GM04504 (cell line): ENCODE measurements around the gene PDLIM4.

Experiments
- DNase-seq: peaks from one replicate; pipeline ENCODE4 v3.0.0-alpha.2; 2012; ENCODE audit warnings: low read depth

PDLIM4 gene, protein sequence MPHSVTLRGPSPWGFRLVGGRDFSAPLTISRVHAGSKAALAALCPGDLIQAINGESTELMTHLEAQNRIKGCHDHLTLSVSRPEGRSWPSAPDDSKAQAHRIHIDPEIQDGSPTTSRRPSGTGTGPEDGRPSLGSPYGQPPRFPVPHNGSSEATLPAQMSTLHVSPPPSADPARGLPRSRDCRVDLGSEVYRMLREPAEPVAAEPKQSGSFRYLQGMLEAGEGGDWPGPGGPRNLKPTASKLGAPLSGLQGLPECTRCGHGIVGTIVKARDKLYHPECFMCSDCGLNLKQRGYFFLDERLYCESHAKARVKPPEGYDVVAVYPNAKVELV

DNA sequence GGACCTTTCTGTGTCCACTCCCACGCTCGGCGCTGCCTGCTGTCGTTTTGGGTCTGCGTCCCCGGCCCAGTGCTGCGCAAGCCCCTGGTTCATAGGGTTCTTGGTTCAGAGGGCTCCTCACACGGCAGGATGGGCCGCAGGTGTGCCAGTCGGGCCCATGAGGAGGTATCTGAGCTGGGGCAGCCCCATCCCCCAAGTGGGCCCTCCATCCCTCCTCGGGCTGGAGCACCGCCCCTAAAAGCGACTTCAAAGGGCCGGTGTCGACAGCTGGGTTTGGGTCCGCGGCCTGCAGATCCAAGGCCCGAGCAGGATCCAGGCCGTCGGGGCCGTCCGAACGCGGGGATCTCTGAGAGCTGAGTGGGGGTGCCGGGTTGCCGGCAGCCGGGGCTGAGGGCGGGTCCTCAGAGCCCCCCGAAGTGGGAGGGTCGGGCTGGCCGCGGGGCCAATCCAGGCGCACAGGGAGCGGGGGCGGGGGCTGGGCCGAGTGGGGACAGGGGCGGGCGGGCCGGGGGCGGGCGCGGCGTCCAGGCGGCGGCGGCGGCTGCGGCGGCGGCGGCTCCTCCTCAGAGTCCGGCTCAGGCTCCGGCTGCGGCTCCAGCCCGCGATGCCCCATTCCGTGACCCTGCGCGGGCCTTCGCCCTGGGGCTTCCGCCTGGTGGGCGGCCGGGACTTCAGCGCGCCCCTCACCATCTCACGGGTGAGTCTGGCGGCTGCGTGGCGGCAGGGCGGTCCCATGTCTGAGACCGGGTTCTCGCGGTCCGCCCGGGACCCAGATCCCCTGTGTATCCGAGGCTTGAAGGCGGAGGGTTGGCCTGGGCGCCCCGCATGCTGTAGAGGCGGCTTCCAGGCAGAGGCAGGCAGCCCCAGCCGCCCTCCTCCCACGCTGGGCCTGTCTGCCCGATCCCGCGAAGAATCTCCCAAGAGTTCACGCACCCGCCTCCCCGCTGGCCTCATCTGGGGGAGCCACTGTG, at the start of gene PDLIM4:
PDLIM4 (plus strand) TSS at position 566 of the 971 bp plus-strand sequence; CDS start at position 605, 39 bp downstream.
- no peak for DNase-seq

DNA sequence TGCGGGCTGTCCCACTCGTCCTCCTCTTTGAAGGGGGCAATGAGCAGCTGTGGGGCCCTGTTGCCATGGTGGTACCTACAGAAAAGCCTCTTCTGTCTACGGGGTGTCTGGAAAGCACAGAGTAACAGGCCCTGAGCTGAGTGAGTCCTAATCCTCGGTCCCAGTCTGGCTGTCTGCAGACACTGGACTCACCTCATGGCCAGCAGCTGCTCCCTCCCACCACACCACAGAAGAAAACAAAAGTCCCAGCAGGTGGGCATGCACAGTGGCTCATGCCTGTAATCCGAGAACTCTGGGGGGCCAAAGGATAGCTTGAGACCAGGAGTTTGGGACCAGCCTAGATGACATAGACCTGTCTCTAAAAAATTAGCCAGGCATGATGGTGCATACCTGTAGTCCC, 49.7 kb upstream of the PDLIM4 start:
- no peak for DNase-seq

DNA sequence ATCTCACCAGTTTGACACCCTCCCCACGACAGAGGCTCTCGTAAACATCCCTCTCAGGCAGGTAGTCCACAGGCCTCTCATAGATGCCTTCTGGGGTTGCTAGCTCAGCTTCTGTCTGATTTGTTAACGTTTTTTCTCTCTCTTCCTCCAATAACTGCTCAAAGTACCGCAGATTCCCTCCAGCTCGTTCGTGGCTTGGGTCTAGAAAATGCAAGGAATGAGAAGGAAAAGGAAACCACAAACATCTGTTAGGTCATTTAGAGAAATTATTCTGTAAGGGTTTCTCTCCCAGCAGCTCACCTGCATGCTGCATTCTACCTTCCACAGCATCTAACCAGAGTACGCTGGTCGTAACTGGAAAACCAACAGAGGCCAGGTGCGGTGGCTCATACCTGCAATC, 48.4 kb upstream of the PDLIM4 start:
- no peak for DNase-seq

DNA sequence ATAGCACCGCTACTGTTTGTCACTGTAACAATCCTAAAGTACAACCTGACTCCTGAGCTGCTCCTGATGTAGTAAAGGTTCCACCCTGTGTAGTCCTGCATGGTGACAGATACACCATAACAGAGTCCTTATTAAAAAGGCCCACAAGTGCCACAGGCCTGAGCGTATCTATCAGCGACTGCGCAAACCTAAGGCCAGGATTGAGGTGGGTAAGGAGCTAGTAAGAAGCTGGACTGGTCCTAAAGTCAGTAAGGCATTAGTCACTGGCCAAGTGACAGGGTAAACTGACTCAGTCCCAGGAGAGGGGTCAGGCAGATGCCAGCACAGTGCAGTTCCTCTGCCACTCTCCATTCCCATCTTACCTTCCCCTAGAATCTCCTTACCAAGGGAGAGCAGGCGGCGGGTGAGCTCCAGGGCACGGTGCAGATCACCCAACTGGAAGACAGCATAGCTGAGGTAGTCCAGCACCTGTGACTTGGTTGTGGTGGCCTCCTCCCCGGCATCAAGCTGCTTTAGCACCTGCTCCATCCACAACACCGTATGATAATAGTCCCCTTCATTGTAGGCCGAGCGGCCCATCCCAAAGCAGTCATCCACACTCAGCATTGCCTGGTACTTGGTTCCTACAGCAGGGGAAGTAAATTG, 47.5 kb upstream of the PDLIM4 start:
- no peak for DNase-seq

DNA sequence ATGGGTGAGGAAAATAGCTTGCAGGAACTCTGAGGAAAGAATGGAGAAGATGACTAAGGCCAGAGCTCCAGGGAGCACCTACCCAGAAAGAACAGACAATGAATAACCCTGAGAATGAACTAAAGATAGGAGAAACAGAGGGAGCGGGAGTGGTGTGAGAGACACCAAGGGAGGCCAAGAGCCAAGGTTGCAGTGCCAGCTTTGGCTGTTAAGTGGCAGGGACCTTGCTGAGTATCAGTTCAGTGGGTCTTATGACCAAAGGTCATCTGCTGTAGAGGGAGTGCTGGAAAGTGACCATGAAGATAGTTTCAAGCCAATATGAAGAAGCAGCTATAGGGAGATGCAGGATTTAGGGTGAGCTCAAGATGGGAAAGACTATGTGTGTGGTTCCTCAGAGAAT, 46.6 kb upstream of the PDLIM4 start:
- DNase-seq = no peak

DNA sequence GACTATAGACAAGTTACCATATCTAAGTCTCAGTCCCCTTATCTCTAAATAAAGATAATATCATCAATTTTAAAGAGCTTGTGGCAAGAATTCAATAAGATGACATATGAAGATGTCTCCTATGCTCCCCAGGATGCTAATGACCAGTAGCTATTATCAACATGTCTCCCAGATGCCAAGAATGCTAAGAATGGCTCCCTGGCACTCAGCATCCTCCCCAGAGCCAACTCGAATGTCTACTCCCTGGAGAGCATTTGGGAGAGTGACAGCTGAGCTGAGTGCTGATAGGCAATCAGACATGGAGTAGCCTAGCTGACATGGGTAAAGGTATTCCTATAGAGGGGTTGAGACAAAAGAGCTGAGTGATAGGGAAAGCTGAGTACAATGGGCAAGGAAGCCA, 45.7 kb upstream of the PDLIM4 start:
- no peak for DNase-seq

DNA sequence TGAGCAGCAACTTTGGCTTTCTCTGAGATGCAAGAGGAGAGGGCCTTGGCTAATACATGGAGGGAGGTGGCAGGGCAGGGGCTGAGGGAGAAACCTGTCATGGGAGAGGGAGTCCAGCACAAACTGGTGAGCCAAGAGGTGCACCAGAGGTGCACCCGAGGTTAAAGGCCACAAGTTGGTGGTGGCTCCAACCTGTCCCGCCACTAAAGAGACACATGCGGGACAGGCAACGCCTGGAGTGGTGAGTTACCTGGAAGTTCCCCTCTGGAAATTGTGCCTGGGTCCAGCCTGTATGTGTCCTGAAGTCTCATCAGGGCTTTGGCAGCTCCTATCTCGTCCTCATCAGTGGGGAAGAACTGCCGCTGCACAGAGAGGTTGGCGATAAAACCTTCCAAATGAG, 43.8 kb upstream of the PDLIM4 start:
- DNase-seq = no peak

DNA sequence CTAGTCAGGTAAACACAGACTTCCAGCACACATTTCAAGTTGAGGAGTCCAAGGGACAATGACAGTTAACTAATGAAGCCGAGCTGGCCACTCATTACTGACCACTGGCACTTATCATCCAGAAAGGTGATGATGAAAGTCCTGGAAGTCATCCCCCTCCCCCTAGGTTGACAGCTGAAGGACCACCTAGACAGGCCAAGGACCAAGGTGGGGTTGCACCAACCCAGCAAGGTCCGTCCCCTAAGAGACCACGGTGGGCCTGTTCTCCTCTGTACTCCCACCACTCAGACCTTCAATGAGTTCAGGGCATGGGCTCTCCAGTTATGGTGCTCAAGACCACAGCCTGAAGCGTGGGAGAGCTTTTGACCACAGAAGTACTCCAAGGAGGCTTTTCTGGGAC, 43.0 kb upstream of the PDLIM4 start:
- DNase-seq = no peak

DNA sequence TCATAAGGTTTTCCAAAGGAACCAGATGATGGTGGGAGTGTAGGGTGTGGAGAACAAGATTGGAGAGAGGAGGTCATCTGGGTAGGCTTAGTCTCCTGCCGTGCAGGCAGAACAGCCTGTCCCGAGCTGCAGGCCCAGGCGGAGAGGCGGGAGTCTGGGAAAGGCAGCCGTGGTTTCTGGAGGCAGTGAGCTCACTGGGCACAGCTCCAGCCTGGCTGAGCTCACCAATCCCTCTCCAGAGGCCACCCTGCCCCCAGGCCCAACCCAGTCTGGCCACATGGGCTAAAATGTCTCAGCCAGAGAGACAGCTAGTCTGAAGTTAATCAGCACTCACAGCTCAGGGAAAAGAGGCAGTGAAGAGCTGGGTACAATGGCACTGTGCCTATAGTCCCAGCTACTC, 42.2 kb upstream of the PDLIM4 start:
- DNase-seq = peak; percentile 97

DNA sequence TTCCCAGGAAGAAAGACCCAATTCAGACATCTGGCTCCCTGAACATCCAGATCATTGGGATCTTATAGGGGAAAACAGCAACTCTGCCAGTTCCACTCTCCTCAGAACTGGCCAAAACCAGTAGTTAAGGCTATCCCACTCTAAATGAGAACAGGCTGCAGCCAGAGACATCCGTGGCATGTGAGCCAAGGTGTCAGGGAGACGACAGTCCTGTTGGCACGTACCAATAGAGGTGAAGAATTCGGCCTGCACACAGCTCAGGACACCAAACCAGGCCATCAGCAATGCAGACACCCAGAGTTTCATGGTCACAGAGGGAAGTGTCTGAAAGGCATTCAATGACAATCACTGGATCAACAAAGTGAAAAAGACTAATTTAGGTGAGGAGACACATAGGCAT, 39.2 kb upstream of the PDLIM4 start:
- DNase-seq = no peak

DNA sequence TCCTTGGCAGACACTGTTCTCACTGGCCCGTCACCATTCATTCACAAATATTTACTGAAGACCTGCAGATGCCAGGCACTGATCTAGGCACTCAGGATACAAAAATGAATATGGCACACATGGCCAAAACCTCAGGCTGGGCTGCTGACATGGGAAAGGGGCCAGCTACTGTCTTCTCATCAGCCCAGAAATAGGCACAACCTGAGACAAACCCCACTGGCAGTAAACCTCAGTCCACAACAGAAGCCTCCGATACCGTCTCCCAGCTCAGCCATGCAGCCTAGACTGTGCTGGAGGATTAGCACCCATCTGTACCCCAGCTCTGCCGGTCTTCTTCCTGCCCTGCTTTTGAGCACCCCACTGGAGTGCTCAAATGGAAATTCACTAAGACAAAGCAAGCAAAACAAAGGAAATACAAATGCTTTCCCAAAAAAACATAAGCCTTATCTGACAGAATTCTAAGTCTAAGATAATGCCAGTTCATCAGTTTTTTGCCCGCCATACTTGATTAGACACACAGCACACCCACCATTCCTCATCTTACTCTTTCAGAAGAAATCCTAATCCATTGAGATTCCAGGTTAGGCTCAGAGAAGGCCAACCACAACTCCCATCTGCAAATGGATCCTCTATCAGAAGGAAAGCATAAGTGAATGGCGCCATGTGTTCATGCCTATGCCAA, 38.1 kb upstream of the PDLIM4 start:
- DNase-seq = no peak

DNA sequence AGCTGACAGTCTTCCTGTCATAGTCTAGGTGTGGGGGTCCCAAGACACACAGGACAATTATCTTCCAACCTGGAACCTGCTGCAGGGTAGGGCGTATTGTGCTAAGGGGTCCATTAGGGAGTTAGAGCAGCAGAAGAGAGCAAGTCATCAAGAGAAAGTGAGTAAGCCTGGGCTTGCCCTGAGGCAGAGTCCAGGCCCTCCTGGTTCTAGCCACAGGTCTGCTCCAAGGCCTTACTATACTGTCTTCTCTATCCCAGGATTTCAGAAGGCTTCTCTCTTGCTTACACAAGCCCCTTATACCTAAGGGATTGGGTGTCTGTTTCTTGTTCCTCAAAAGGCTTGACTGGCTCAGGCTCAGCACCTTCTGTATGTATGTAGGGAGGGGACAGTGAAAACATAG, 37.5 kb upstream of the PDLIM4 start:
- DNase-seq = no peak

DNA sequence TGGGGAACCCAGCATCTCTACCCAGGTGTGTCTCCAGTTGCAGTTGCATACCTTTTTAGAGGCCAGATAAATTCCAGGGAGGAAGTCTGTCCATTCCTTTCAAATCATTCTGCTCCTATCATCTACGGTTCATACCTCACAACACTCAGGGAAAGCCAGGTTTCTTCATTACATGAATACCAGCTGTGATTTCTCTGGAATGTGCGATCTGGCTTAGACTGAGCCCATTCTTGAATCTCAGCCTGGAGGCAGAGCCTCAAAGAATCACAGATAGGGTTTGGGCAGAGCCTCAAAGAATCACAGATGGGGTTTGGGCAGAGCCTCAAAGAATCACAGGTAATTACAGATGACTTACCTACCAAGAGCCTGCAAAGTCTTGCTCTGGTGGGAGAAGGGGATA, 37.0 kb upstream of the PDLIM4 start:
- no peak for DNase-seq

DNA sequence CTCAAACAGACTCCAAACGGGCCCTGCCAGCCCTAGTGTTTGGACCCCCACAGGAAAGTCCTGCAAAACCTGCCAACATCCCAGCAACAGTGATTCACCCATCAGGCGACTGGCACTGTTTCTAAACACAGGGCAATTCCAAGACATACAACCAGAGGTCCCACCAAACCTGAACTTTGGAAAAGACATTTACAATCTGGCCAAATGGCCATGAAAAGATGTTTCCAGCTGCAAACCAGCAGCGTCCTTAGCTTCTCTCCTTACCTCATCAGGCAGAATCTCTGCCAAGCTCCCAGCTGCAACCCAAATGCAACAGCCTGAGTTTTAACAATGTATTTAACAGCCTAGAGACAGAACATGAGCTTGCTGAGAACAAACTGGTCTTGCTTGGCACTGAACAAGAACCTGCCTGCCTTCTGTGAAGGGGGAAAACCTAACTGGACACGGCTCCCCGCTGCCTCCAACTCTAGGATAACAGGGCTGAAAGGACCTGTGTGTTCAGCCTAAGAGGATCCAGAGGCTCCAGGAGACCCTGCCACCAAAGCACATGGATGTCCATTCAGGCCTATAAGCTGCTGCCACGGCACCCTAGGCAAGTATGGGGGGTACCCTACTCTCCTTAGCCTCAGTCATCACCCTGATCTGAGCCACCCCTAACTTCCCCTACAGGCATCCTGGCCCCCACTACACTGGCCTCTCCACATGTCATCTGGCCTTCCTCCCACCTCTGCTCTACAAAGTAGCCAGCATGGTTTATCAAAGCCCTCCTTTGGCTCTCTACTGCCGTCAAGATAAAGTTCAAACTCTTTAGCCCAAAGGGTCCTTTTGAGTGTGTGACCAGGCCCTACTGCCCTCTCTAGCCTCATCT, 35.5 kb upstream of the PDLIM4 start:
- peak; percentile 88 for DNase-seq

DNA sequence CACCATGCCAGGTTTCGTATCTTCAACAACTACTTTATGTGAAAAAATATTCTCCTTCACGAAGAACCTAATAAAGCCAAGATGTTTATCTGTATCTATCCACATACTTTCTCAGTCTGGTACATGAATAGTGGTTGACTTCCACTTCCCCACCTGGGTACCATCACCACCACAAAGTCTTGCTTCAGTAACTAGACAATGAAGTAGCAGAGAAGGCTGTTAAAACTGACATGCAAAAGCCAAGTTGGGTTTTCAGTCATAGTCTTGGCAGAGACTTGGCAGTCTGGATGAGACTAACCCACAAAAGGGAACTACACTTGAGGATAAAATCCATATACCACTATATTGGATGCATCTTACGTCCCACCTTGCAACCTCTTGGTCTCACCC, 34.9 kb upstream of the PDLIM4 start:
- no peak for DNase-seq

DNA sequence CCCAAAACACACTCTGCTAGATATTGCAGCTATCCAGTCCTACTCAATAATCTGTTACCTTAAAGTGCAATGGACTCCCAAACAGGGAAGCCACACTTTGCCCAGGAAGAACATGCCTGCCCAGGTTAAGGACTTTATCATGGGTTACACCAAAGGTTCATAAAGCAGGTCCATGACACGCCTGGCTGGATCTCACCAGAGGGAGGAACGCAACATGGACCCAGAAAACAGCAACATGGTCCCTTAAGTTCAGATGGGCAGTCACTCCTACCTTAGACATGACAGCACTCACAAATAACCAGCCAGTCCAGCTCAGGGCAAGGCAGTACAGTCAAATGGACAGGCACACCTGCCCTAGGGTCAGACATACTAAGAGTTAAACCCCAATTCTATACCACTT, 33.6 kb upstream of the PDLIM4 start:
- no peak for DNase-seq

DNA sequence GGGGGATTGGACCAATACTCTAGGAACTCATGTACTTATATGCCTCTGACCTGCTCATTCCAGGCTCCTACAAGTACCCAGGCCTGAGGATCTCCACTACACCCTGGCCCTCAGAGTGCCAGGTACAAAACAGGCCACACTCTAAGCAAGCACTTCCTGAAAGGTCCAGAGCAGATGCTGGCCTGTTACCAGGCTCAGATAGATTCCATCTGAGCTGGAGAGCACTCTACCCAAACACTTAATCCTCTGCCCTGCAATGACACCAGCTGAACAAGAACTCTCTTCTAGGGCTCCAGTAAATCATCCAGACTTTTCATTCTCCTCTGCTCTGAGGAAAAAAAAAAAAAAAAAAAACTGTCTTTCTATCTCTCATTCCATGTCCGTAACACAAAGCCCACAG, 32.8 kb upstream of the PDLIM4 start:
- DNase-seq = no peak

DNA sequence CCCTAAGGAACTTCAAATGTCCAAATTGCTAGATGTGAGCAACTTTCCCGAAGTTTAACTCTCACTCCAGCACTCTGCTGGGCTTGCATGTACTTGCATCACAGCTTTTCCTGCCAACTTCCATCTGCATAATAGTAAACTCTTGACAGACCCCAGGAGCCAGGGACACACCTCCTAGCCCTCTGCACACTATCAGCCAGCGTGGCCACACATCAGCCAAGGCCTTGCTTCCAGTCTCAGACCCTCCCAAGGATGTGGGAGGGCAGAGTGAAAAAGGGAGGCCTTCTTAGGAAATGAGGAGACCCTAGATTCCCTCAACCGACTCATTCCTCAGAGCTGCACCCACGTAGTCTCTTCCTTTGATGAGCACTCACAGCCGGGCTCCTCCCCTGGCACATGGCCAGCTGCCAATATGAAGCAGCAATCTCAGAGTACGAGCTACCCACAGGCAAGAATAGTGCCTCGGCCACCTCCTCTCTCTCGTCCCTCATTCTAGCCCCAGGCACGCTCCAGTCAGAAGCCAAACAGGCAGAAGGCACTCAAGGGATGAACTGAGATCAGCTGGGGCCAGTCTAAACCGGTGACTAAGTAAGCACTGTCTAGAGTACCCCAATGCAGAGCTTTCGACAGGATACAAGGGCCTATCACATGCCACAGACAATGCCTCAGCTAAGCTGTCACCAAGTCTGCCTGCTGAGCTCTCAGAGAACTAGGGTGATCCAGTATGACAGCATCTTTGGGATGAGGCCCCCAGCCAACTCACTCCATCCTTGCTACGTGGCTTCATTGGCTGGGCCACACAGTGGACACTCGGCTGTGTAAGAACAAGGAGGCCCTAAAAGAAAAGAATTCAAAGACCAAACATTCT, 32.1 kb upstream of the PDLIM4 start:
- DNase-seq = peak; percentile 66

DNA sequence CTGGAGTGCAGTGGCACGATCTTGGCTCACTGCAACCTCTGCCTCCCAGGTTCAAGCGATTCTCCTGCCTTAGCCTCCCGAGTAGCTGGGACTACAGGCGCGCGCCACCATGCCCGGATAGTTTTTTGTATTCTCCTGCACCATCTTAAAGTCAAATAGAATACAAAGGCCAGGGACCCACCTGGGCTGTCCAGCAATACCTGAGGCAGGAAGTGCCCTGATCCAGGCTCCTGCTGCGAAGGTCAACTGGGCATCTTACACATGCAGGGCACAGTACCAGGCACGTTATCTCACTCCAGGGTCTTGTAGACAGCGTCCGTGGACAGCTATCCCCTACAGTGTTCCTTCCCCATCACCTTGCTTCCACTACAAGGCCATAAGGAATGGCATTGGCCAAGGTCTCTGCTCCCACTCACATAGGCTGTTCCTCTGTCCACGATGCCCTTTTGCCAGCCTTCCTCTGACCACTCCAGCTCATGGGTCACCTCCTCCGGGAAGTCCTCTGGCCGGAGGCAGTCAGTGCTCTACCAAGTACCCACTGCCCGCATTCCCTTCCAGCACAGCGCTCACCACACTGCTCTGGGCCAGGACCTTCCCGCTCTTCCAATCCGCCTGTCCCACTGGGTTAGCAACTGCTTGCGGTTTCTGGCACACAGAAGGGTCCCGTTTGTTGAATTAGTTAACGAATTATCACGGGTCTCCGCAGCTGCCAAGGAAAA, 30.8 kb upstream of the PDLIM4 start:
- no peak for DNase-seq

DNA sequence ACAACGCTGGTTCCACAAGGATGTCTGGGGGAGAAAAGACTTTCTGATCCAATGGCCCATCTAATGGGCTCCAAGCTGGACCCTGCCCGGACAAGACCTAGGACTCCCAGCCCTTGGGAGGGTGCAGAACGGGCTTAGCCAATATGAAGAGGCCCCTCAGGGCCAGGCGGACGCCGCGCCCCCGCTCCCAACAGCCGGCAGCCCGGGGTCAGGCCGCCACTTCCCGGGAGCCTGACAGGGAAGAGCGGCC, 30.3 kb upstream of the PDLIM4 start:
- no peak for DNase-seq
